ENCODE measurements around the gene RGPD8.

Gene RGPD8

DNA sequence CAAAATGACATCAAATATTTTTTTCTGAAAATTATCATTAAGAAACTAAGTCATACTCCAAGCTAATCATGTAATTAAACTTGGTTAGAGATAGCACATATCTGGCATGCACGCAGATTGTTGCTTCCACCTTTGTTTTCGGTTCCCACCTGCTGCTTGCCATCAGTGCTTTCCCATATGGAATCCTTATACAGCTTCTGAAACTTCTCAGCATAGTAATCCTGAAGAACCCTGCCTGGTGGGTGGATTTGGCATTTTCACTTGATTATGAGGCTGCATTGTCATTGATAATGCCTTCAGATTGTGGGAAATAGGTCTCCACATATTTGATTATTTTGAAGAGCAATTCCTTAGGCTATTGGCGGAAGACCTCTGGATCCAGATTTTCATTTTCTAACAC, 110.5 kb downstream of the RGPD8 start:
- no peak for DNase-seq

DNA sequence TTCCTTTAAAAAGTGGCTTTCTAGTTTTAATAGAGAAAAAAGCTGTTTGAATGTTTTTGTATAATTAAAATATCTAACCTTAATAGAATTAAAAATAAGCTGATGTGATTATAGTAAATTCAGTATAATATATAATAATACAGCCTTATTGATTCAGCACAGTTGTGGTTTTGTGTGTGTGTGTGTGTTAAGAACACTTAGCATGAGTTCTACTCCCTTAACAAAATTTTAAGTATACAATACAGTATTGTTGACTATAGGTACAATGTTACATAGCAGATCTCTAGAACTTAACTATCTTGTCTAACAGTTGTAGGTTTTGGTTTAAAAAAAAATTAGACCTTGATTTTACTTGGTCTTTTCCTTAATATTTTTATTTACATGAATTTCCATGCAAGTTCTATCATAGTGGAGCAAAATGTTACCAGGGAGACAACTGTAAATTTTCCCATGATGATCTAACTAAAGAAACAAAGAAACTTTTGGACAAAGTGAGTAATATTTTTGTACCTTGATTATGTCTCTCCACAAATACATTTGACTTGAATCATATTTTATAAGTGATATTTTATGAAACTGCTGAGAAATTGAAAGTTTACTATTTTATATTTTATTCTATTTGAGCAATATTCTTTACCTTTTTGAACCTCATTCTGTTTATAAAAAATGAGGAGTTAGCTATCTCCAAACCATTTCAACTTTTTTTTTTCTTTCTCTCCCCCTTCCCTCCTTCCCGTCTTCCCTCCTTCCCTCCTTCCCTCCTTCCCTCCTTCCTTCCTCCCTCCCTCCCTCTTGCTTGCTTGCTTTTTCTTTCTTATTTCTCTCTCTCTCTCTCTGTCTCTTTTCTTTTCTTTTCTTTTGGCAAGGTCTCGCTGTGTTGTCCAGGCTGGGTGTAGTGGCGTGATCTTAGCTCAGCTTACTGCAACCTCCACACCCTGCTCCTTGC, 111.8 kb downstream of the RGPD8 start:
- no peak for DNase-seq
